ENCODE data around the gene ZNF320.
A peak's percentile ranks its signal among the peaks of the same experiment; 100 is the strongest.
"Not testable (repeated sequence)": the region's sequence is repeated elsewhere in the genome, so short reads cannot be mapped to it uniquely, and the experiment has no call there.

ZNF320 gene

GRCh38 chr19:52856540-52857377 is 40.7 kb downstream of the ZNF320 start:
- intact Hi-C loops (cut with DNase I), result not testable (repeated sequence)
- DNase-seq, result peak in 9 of 42 donors; percentile 3 to 35 (median 9)
